ENCODE data around the gene XPO4.

DNA sequence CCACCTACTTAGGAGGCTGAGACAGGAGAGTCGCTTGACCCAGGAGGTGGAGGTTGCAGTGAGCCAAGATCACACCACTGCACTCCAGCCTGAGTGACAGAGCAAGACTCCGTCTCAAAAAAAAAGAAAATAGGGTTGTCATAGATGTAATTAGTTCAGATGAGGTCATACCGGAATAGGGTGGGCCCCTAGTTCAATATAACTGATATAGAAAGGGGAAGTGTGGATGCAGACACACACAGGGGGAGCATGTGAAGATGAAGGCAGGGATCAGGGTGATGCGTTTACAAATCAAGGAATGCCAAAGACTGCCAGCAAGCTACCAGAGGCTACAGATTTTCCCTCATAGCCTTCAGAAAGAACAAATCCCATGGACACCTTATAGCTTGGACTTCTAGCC is 104.5 kb downstream of the XPO4 start:
- TF ChIP-seq, protein P1, sequence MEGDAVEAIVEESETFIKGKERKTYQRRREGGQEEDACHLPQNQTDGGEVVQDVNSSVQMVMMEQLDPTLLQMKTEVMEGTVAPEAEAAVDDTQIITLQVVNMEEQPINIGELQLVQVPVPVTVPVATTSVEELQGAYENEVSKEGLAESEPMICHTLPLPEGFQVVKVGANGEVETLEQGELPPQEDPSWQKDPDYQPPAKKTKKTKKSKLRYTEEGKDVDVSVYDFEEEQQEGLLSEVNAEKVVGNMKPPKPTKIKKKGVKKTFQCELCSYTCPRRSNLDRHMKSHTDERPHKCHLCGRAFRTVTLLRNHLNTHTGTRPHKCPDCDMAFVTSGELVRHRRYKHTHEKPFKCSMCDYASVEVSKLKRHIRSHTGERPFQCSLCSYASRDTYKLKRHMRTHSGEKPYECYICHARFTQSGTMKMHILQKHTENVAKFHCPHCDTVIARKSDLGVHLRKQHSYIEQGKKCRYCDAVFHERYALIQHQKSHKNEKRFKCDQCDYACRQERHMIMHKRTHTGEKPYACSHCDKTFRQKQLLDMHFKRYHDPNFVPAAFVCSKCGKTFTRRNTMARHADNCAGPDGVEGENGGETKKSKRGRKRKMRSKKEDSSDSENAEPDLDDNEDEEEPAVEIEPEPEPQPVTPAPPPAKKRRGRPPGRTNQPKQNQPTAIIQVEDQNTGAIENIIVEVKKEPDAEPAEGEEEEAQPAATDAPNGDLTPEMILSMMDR (IDR thresholded peaks at IDR 0.05): no peak
- TF ChIP-seq POLR2AphosphoS5 (IDR thresholded peaks at IDR 0.05): no peak
